ENCODE results near the gene DNAJC11.
A peak's percentile ranks its signal among the peaks of the same experiment; 100 is the strongest.
"Not testable (repeated sequence)": the region's sequence is repeated elsewhere in the genome, so short reads cannot be mapped to it uniquely, and the experiment has no call there.

DNAJC11 gene

DNA sequence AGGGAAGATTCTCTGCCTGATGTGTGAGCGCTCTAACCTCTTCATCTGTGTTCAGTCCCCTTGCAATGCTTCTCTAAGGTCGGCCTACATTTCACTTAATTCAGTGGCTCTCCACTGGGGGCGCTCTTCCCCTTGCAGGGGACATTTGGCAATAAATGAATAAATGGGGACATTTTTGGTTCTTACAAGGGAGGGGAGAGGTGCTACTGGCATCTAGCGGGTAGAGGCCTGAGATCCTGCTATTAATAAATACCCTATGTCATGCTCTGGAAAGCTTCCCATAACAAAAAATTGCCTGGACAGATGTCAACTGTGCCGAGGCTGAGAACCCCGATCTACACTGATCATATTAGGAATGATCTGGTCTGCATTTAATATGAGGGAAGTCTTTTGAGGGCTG lies 25.9 kb upstream of the DNAJC11 start:
- Histone ChIP-seq H3K4me1 (ENCODE audit: control insufficient read depth, insufficient read depth, low read length) (no peaks in the 10 kb centered on the region), H3K9me3 (ENCODE audit: control insufficient read depth, low read length) (no peaks in the 10 kb centered on the region), H3K27me3 (ENCODE audit: control insufficient read depth, insufficient read depth, low read length) (no peaks in the 10 kb centered on the region), H3K4me3 (ENCODE audit: low read length) (no peak overlapping the region), H3K9ac (ENCODE audit: low read length) (no peak overlapping the region), H3K36me3 (ENCODE audit: control insufficient read depth, insufficient read depth, low read length) (no peaks in the 10 kb centered on the region)

DNA sequence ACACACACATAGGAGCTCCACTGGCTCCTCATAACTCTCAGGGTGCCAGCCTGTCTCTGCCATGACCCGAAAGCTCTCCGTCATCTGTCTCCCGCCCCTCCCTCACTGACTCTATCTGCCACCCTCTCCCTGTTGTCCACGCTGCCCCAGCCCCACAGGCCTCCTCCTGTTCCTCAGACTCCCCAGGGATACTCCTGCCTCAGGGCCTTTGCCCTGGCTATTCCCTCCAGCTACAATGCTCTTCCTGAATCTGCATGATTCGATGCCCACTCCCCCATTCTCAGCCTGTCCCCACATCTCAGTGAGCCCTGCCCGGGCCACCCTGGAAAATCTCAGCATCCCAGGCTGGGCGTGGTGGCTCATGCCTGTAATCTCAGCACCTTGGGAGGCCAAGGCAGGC lies 24.6 kb upstream of the DNAJC11 start:
- no peaks in the 10 kb centered on the region for H3K27me3 ChIP-seq (ENCODE audit: control insufficient read depth, insufficient read depth, low read length)
- H3K36me3 ChIP-seq (ENCODE audit: control insufficient read depth, insufficient read depth, low read length) = no peaks in the 10 kb centered on the region
- no peak overlapping the region for H3K9ac ChIP-seq (ENCODE audit: low read length)
- H3K4me1 ChIP-seq (ENCODE audit: control insufficient read depth, insufficient read depth, low read length) = no peaks in the 10 kb centered on the region
- no peaks in the 10 kb centered on the region for H3K9me3 ChIP-seq (ENCODE audit: control insufficient read depth, low read length)
- H3K4me3 ChIP-seq (ENCODE audit: low read length) = no peak overlapping the region

DNA sequence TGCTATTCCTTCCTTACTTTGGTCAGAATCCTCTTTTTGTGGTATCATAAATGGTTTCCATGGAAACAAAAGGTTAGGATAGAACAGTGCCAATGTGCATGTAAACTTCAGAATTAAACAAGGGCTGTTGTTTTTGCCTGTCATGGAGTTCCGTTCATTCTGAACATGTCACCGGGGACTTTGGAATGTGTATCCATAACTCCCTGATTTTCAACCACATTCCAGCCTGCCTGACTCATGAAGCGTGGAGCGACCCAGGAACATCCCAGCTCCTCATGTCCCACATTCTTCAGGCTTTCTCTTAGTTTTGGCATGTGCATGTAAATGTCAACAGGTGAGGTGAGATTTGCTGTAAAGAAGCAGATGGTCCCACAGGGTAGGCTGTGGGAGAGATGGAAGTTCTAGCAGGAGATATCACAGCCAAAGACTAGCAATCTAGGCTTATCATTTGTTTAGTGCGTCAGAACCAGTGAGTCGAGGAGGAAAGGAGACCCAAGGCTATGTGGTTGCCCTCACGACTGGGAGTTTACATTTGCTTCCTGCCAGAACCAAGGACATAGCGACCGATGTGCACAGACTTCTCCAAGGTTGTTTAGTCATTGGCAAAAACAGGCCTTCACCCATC lies 23.0 kb upstream of the DNAJC11 start:
- H3K27me3 ChIP-seq (ENCODE audit: control insufficient read depth, insufficient read depth, low read length) = no peaks in the 10 kb centered on the region
- no peak overlapping the region for H3K4me3 ChIP-seq (ENCODE audit: low read length)
- H3K4me1 ChIP-seq (ENCODE audit: control insufficient read depth, insufficient read depth, low read length) = no peaks in the 10 kb centered on the region
- H3K9me3 ChIP-seq (ENCODE audit: control insufficient read depth, low read length) = no peaks in the 10 kb centered on the region
- no peak overlapping the region for H3K9ac ChIP-seq (ENCODE audit: low read length)
- no peaks in the 10 kb centered on the region for H3K36me3 ChIP-seq (ENCODE audit: control insufficient read depth, insufficient read depth, low read length)

DNA sequence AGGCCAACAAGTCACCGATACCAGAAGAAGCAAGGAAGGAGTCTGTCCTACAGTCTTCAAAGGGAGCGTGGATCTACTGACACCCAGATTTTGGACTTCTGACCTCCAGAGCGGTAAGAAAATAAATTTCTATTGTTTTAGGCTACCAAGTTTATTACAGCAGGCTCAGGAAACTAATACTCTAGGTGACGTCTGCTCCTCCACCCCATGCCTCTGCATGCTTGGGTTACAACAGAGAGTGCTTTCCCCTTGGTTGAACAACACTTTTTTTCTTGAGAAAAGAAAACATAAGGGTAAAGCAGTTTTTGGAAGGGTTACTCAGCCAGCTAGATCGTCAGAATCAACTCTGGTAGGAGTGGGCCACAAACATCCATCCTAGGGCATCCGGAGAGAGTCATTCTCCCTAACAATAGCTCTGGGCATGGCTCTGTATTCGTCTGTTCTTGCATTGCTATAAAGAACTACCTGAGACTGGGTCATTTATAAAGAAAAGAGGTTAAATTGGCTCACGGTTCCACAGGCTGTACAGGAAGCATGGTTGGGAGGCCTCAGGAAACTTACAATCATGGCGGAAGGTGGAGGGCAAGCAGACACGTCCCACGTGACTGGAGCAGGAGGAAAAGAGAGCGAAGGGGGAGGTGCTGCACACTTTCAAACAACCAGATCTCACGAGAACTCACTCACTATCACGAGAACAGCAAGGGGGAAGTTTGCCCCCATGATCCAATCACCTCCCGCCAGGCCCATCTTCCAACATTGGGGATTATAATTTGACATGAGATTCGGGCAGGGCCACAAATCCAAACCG lies 22.2 kb upstream of the DNAJC11 start:
- H3K9me3 ChIP-seq (ENCODE audit: control insufficient read depth, low read length) = no peaks in the 10 kb centered on the region
- no peaks in the 10 kb centered on the region for H3K4me1 ChIP-seq (ENCODE audit: control insufficient read depth, insufficient read depth, low read length)
- no peak overlapping the region for H3K4me3 ChIP-seq (ENCODE audit: low read length)
- H3K27me3 ChIP-seq (ENCODE audit: control insufficient read depth, insufficient read depth, low read length) = no peaks in the 10 kb centered on the region
- no peak overlapping the region for H3K9ac ChIP-seq (ENCODE audit: low read length)
- no peaks in the 10 kb centered on the region for H3K36me3 ChIP-seq (ENCODE audit: control insufficient read depth, insufficient read depth, low read length)

DNA sequence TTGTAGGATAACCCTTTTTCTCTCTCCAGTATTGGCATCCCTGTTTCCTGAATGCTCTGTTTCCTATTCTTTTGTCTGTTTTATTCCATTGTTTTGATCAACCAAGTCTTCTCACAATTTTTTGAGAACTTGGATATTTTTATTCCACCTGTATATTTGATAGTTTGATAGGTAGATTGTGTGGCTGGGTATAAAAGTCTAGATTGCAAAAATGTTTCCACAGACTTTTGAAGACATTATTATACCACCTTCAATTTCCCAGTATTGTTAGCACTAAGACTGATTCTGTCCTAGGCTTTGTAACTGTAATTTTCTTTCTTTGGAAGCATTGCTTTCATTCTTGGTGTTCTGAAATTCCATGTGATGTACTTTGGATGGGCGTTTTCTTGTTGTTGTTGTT lies 9.6 kb upstream of the DNAJC11 start:
- H3K9ac ChIP-seq (ENCODE audit: low read length) = no peak overlapping the region
- H3K9me3 ChIP-seq (ENCODE audit: control insufficient read depth, low read length) = no peaks in the 10 kb centered on the region
- H3K4me1 ChIP-seq (ENCODE audit: control insufficient read depth, insufficient read depth, low read length) = no peaks in the 10 kb centered on the region
- no peaks in the 10 kb centered on the region for H3K27me3 ChIP-seq (ENCODE audit: control insufficient read depth, insufficient read depth, low read length)
- no peak overlapping the region for H3K4me3 ChIP-seq (ENCODE audit: low read length)
- no peaks in the 10 kb centered on the region for H3K36me3 ChIP-seq (ENCODE audit: control insufficient read depth, insufficient read depth, low read length)

DNA sequence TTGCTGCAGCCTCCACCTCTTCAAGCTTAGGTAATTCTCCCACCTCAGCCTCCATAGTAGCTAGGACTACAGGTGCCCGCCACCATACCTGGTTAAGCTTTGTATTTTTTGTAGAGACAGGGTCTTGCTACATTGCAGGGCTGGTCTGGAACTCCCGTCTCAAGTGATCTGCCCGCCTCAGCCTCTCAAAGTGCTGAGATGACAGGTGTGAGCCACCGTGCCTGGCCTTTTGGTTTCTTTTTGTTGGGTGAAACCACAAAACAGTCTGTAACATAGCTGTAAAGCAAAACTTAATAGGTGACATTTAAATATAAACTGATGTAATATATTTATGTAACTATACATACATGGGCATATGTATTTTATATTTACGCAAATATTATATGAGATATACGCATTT lies 3.1 kb upstream of the DNAJC11 start:
- Histone ChIP-seq H3K9ac (ENCODE audit: low read length) (no peak overlapping the region), H3K4me3 (ENCODE audit: low read length) (no peak overlapping the region), H3K4me1 (ENCODE audit: control insufficient read depth, insufficient read depth, low read length) (peaks cover 11% of the 10 kb centered on the region), H3K9me3 (ENCODE audit: control insufficient read depth, low read length) (no peaks in the 10 kb centered on the region), H3K36me3 (ENCODE audit: control insufficient read depth, insufficient read depth, low read length) (no peaks in the 10 kb centered on the region), H3K27me3 (ENCODE audit: control insufficient read depth, insufficient read depth, low read length) (no peaks in the 10 kb centered on the region)

DNA sequence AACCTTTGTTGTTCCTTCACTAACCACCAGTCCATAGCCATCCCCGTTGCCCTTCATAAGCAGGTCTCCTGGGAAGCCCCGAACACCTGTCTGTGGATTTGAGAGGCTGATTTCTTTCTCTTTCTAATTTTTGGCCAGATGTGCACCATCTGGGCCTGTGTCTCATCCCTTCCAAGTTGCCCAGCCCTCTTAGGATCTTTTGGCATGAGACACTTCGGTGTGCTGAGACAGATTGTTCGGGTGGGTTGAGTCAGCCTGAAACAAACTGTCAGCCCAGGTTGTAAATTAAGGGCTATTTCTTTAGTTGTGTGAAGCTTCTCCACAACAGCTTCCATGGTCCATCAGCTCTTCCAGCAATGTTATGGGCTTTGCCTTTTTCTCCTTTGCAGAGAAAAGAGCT lies 1.4 kb upstream of the DNAJC11 start:
- H3K36me3 ChIP-seq (ENCODE audit: control insufficient read depth, insufficient read depth, low read length) = no peaks in the 10 kb centered on the region
- no peaks in the 10 kb centered on the region for H3K27me3 ChIP-seq (ENCODE audit: control insufficient read depth, insufficient read depth, low read length)
- H3K4me3 ChIP-seq (ENCODE audit: low read length) = no peak overlapping the region
- H3K9me3 ChIP-seq (ENCODE audit: control insufficient read depth, low read length) = no peaks in the 10 kb centered on the region
- H3K9ac ChIP-seq (ENCODE audit: low read length) = no peak overlapping the region
- peaks cover 13% of the 10 kb centered on the region for H3K4me1 ChIP-seq (ENCODE audit: control insufficient read depth, insufficient read depth, low read length)

DNA sequence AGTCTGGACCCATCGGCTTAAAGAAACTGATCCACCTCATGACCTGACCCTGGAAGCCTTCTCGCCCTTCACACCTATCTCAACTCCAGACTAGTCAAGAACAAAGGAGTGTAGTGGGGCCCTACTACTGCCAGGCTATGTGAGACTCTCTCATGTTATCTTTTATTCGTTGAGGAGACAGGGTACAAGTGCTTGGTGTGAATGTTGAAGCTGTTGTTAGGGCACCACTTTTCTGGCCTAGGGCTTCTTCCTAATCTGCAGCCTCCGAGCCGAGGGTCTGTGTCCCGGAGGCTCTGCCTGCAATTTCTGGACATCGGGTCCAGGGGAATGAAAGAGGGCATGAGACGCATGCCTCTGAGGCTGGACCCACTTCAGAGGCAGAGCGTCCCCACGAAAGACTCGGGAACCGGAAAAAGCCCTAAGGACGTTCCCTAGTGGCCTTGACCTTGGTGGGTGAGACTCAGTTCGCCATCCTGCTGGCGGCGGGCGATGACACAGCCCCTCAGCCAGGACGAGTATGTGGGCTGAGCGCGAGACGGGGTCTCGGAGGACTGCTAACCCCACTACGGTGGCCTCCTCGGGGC lies 671 bp downstream of the DNAJC11 start:
- H3K4me1 ChIP-seq (ENCODE audit: control insufficient read depth, insufficient read depth, low read length) = peaks cover 13% of the 10 kb centered on the region
- no peaks in the 10 kb centered on the region for H3K9me3 ChIP-seq (ENCODE audit: control insufficient read depth, low read length)
- peak overlapping the region; percentile 87 for H3K4me3 ChIP-seq (ENCODE audit: low read length)
- peak overlapping the region; percentile 82 for H3K9ac ChIP-seq (ENCODE audit: low read length)
- H3K36me3 ChIP-seq (ENCODE audit: control insufficient read depth, insufficient read depth, low read length) = no peaks in the 10 kb centered on the region
- H3K27me3 ChIP-seq (ENCODE audit: control insufficient read depth, insufficient read depth, low read length) = no peaks in the 10 kb centered on the region

DNA sequence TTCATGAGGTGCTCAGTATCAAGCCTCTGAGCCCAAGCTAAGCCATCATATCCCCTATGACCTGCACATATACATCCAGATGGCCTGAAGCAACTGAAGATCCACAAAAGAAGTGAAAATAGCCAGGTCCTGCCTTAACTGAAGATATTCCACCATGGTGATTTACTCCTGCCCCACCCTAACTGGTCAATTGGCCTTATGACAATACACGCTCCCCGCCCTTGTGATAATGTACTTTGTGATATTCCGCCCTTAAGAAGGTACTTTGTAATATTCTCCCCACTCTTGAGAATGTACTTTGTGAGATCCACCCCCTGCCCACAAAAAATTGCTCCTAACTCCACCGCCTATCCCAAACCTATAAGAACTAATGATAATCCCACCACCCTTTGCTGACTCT lies 1.7 kb downstream of the DNAJC11 start:
- not testable (repeated sequence) for H3K4me3 ChIP-seq (ENCODE audit: low read length); H3K36me3 ChIP-seq (ENCODE audit: control insufficient read depth, insufficient read depth, low read length); H3K9me3 ChIP-seq (ENCODE audit: control insufficient read depth, low read length); H3K27me3 ChIP-seq (ENCODE audit: control insufficient read depth, insufficient read depth, low read length); H3K9ac ChIP-seq (ENCODE audit: low read length)
- peaks cover 13% of the 10 kb centered on the region for H3K4me1 ChIP-seq (ENCODE audit: control insufficient read depth, insufficient read depth, low read length)

DNA sequence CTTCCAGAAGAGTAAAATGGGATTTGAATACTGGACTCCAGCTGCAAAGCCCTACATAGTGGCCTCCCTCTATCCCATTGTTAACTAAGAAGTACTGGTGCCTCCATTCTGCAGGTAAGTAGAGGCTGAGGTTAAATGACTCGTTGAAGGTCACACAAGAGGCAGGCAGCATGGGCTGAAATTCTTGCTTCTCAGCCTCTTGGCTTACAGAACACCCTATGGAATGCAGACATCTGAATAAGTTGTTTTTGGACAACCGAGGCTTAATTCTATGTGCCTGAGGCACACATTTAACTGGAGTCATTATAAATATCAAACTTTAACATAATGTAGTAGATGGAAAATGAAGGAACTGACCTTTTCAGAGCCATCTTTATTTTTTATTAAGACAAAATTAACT lies 5.7 kb downstream of the DNAJC11 start:
- H3K9ac ChIP-seq (ENCODE audit: low read length) = no peak overlapping the region
- H3K9me3 ChIP-seq (ENCODE audit: control insufficient read depth, low read length) = no peaks in the 10 kb centered on the region
- H3K4me3 ChIP-seq (ENCODE audit: low read length) = no peak overlapping the region
- H3K27me3 ChIP-seq (ENCODE audit: control insufficient read depth, insufficient read depth, low read length) = no peaks in the 10 kb centered on the region
- peaks cover 13% of the 10 kb centered on the region for H3K4me1 ChIP-seq (ENCODE audit: control insufficient read depth, insufficient read depth, low read length)
- H3K36me3 ChIP-seq (ENCODE audit: control insufficient read depth, insufficient read depth, low read length) = no peaks in the 10 kb centered on the region

DNA sequence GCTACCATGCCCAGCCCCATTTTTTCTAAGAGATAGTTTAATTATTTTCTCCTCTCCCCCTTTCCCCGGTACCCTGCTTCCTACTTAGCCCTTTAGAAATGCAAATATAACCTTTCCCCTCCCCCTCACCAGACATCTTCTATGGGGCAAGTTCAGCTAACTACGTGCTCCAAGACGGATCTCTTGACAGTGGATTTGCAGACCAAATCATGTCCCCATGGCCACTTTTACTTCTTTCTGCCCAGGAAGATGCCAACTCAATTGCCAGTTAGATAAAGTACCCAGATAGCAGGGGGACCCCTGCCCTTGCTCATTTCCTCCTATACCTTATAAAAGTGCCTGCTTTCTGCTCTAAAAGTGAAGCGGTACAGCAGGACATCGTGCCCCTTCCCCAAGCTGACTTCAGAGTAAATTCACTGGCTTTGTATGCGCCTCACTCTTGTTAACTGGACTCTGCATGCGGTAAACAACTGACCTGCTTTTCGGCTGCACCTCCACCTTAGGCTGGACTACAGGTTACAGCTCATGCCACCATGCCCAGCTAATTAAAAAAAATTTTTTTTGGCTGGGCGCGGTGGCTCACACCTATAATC lies 7.4 kb downstream of the DNAJC11 start:
- Histone ChIP-seq H3K4me1 (ENCODE audit: control insufficient read depth, insufficient read depth, low read length) (no peaks in the 10 kb centered on the region), H3K9ac (ENCODE audit: low read length) (no peak overlapping the region)

DNA sequence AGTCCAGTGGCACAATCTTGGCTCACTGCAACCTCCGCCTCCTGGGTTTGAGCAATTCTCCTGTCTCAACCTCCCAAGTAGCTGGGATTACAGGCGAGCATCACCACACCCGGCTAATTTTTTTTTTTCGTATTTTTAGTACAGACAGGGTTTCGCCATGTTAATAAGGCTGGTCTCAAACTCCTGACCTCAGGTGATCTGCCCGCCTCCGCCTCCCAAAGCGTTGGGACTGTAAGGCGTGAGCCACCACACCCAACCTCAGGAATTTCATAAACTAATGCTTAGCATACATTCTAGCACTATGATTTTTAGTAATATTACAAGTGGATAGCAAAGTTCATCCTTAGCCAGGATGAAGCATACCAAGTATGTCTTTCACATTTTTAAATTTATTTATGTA lies 8.7 kb downstream of the DNAJC11 start:
- no peak overlapping the region for H3K9ac ChIP-seq (ENCODE audit: low read length)
- H3K27me3 ChIP-seq (ENCODE audit: control insufficient read depth, insufficient read depth, low read length) = no peaks in the 10 kb centered on the region
- H3K36me3 ChIP-seq (ENCODE audit: control insufficient read depth, insufficient read depth, low read length) = no peaks in the 10 kb centered on the region
- H3K4me3 ChIP-seq (ENCODE audit: low read length) = no peak overlapping the region
- no peaks in the 10 kb centered on the region for H3K4me1 ChIP-seq (ENCODE audit: control insufficient read depth, insufficient read depth, low read length)
- no peaks in the 10 kb centered on the region for H3K9me3 ChIP-seq (ENCODE audit: control insufficient read depth, low read length)

More for the DNA sequence above, 7.4 kb downstream of the DNAJC11 start:
- Histone ChIP-seq H3K9me3 (ENCODE audit: control insufficient read depth, low read length) (no peaks in the 10 kb centered on the region), H3K4me3 (ENCODE audit: low read length) (no peak overlapping the region), H3K36me3 (ENCODE audit: control insufficient read depth, insufficient read depth, low read length) (no peaks in the 10 kb centered on the region), H3K27me3 (ENCODE audit: control insufficient read depth, insufficient read depth, low read length) (no peaks in the 10 kb centered on the region)

All from mucosa of stomach (tissue), 1 donor.